HG03280 (cell line): ENCODE measurements around the gene COL1A1.

Experiments
- ATAC-seq: cut with Tn5 transposase; IDR thresholded peaks from one replicate; pipeline ENCODE4 v1.9.1; 2021; ENCODE audit warnings: mild to moderate bottlenecking, moderate library complexity; ENCODE audit not compliant: unreplicated experiment

COL1A1 gene

GRCh38 chr17:50201276-50201854 lies at the start of gene COL1A1:
COL1A1 (minus strand) TSS chr17:50201631; CDS start chr17:50201513, 118 bp downstream.
- ATAC-seq = no peak

- ATAC-seq = no peak
These were observed 46.8 kb upstream of the COL1A1 start for GRCh38 chr17:50248255-50248654.

- no peak for ATAC-seq
These were observed 43.3 kb upstream of the COL1A1 start for GRCh38 chr17:50244771-50245170.

- ATAC-seq = no peak
These were observed 40.0 kb upstream of the COL1A1 start for GRCh38 chr17:50241431-50241830.

GRCh38 chr17:50240851-50241250 lies 39.4 kb upstream of the COL1A1 start:
- no peak for ATAC-seq

- ATAC-seq = no peak
These were observed 38.5 kb upstream of the COL1A1 start for GRCh38 chr17:50239937-50240336.

GRCh38 chr17:50238601-50239280 lies 37.3 kb upstream of the COL1A1 start:
- no peak for ATAC-seq

- no peak for ATAC-seq
These were observed 36.5 kb upstream of the COL1A1 start for GRCh38 chr17:50237901-50238300.

- no peak for ATAC-seq
These were observed 33.1 kb upstream of the COL1A1 start for GRCh38 chr17:50234581-50234980.

GRCh38 chr17:50225701-50226240 lies 24.3 kb upstream of the COL1A1 start:
- no peak for ATAC-seq

GRCh38 chr17:50222922-50223321 lies 21.5 kb upstream of the COL1A1 start:
- ATAC-seq = no peak

GRCh38 chr17:50221864-50222545 lies 20.6 kb upstream of the COL1A1 start:
- ATAC-seq = no peak

GRCh38 chr17:50221266-50221863 lies 19.9 kb upstream of the COL1A1 start:
- ATAC-seq = no peak

- no peak for ATAC-seq
These were observed 19.4 kb upstream of the COL1A1 start for GRCh38 chr17:50220811-50221210.

- no peak for ATAC-seq
These were observed 18.6 kb upstream of the COL1A1 start for GRCh38 chr17:50219939-50220465.

GRCh38 chr17:50219342-50219741 lies 17.9 kb upstream of the COL1A1 start:
- ATAC-seq = no peak

GRCh38 chr17:50218771-50219315 lies 17.4 kb upstream of the COL1A1 start:
- no peak for ATAC-seq

GRCh38 chr17:50218071-50218759 lies 16.8 kb upstream of the COL1A1 start:
- ATAC-seq = no peak

GRCh38 chr17:50217591-50217990 lies 16.2 kb upstream of the COL1A1 start:
- ATAC-seq = no peak

- no peak for ATAC-seq
These were observed 13.7 kb upstream of the COL1A1 start for GRCh38 chr17:50214976-50215760.
